ENCODE measurements around the gene ST3GAL3.

Gene ST3GAL3

GRCh38 chr1:43841321-43842174 is 134.2 kb downstream of the ST3GAL3 start:
- Histone ChIP-seq H3K36me3 (ENCODE audit: control insufficient read depth, insufficient read depth, low read length) (peaks cover 12% of the 10 kb centered on the region), H3K9me3 (ENCODE audit: control insufficient read depth, low read length) (no peaks in the 10 kb centered on the region), H3K4me3 (ENCODE audit: insufficient read depth, low read depth, low read length, poor library complexity, severe bottlenecking) (no peak overlapping the region), H3K27ac (ENCODE audit: insufficient read depth, low read length, poor library complexity, severe bottlenecking) (no peak overlapping the region), H3K4me1 (ENCODE audit: control insufficient read depth, insufficient read depth, low read length, poor library complexity, severe bottlenecking) (peaks cover under 1% of the 10 kb centered on the region), H3K27me3 (replicated peaks; ENCODE audit: control insufficient read depth, insufficient read depth, low read length, poor library complexity, severe bottlenecking) (no peaks in the 10 kb centered on the region)
- DNase-seq, result no peak

DNA sequence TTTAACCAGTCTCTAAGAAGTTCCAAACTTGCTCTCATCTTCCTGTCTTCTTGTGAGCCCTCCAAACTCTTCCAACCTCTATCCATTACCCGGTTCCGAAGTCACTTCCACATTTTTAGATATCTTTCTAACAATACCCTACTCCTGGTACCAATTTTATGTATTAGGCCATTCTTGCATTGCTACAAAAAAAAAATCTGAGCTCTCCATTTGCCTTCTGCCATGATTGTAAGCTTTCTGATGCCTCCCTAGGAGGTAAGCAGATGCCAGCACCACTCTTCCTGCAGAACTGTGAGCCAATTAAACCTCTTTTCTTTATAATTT is 134.8 kb downstream of the ST3GAL3 start:
- no peak overlapping the region for H3K4me3 ChIP-seq (ENCODE audit: insufficient read depth, low read depth, low read length, poor library complexity, severe bottlenecking)
- H3K4me1 ChIP-seq (ENCODE audit: control insufficient read depth, insufficient read depth, low read length, poor library complexity, severe bottlenecking), result no peaks in the 10 kb centered on the region
- DNase-seq, result no peak
- H3K9me3 ChIP-seq (ENCODE audit: control insufficient read depth, low read length), result no peaks in the 10 kb centered on the region
- H3K36me3 ChIP-seq (ENCODE audit: control insufficient read depth, insufficient read depth, low read length), result peaks cover 12% of the 10 kb centered on the region
- H3K27me3 ChIP-seq (replicated peaks; ENCODE audit: control insufficient read depth, insufficient read depth, low read length, poor library complexity, severe bottlenecking), result no peaks in the 10 kb centered on the region
- H3K27ac ChIP-seq (ENCODE audit: insufficient read depth, low read length, poor library complexity, severe bottlenecking), result no peak overlapping the region

DNA sequence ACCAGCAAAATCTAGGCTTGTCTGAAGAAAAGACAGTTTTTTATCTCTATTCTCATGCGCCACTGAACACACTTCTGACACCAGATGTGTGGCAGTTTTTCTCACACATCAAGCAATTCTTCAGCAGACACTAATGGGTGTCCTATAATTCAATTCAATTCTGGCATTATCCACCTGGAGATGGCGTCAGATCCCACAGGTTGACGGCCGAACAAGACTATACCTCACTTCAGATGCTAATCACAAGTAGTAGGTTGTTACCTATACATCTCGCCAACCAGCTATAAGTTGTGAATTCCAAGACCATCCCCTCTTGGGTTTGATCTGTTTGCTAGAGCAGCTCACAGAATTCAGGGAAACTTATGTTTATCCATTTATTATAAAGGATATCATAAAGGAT is 136.3 kb downstream of the ST3GAL3 start:
- DNase-seq, result no peak
- Histone ChIP-seq H3K4me1 (ENCODE audit: control insufficient read depth, insufficient read depth, low read length, poor library complexity, severe bottlenecking) (no peaks in the 10 kb centered on the region), H3K36me3 (ENCODE audit: control insufficient read depth, insufficient read depth, low read length) (peaks cover 8% of the 10 kb centered on the region), H3K27me3 (replicated peaks; ENCODE audit: control insufficient read depth, insufficient read depth, low read length, poor library complexity, severe bottlenecking) (no peaks in the 10 kb centered on the region), H3K27ac (ENCODE audit: insufficient read depth, low read length, poor library complexity, severe bottlenecking) (no peak overlapping the region), H3K9me3 (ENCODE audit: control insufficient read depth, low read length) (no peaks in the 10 kb centered on the region), H3K4me3 (ENCODE audit: insufficient read depth, low read depth, low read length, poor library complexity, severe bottlenecking) (no peak overlapping the region)

- no peaks in the 10 kb centered on the region for H3K27me3 ChIP-seq (replicated peaks; ENCODE audit: control insufficient read depth, insufficient read depth, low read length, poor library complexity, severe bottlenecking)
- H3K4me1 ChIP-seq (ENCODE audit: control insufficient read depth, insufficient read depth, low read length, poor library complexity, severe bottlenecking), result no peaks in the 10 kb centered on the region
- H3K27ac ChIP-seq (ENCODE audit: insufficient read depth, low read length, poor library complexity, severe bottlenecking), result no peak overlapping the region
Measured at GRCh38 chr1:43844114-43844513, 136.8 kb downstream of the ST3GAL3 start.

GRCh38 chr1:43847290-43847689 is 140.0 kb downstream of the ST3GAL3 start:
- no peaks in the 10 kb centered on the region for H3K4me1 ChIP-seq (ENCODE audit: control insufficient read depth, insufficient read depth, low read length, poor library complexity, severe bottlenecking)
- H3K27me3 ChIP-seq (replicated peaks; ENCODE audit: control insufficient read depth, insufficient read depth, low read length, poor library complexity, severe bottlenecking), result no peaks in the 10 kb centered on the region
- H3K4me3 ChIP-seq (ENCODE audit: insufficient read depth, low read depth, low read length, poor library complexity, severe bottlenecking), result no peak overlapping the region
- H3K9me3 ChIP-seq (ENCODE audit: control insufficient read depth, low read length), result no peaks in the 10 kb centered on the region
- H3K27ac ChIP-seq (ENCODE audit: insufficient read depth, low read length, poor library complexity, severe bottlenecking), result no peak overlapping the region
- DNase-seq, result no peak
- no peaks in the 10 kb centered on the region for H3K36me3 ChIP-seq (ENCODE audit: control insufficient read depth, insufficient read depth, low read length)

More at GRCh38 chr1:43844114-43844513, 136.8 kb downstream of the ST3GAL3 start:
- DNase-seq, result no peak
- no peaks in the 10 kb centered on the region for H3K9me3 ChIP-seq (ENCODE audit: control insufficient read depth, low read length)
- H3K4me3 ChIP-seq (ENCODE audit: insufficient read depth, low read depth, low read length, poor library complexity, severe bottlenecking), result no peak overlapping the region
- H3K36me3 ChIP-seq (ENCODE audit: control insufficient read depth, insufficient read depth, low read length), result peaks cover 8% of the 10 kb centered on the region

- H3K4me1 ChIP-seq (ENCODE audit: control insufficient read depth, insufficient read depth, low read length, poor library complexity, severe bottlenecking), result no peaks in the 10 kb centered on the region
- no peaks in the 10 kb centered on the region for H3K9me3 ChIP-seq (ENCODE audit: control insufficient read depth, low read length)
- H3K27ac ChIP-seq (ENCODE audit: insufficient read depth, low read length, poor library complexity, severe bottlenecking), result no peak overlapping the region
- no peaks in the 10 kb centered on the region for H3K36me3 ChIP-seq (ENCODE audit: control insufficient read depth, insufficient read depth, low read length)
- DNase-seq, result no peak
- H3K4me3 ChIP-seq (ENCODE audit: insufficient read depth, low read depth, low read length, poor library complexity, severe bottlenecking), result no peak overlapping the region
- H3K27me3 ChIP-seq (replicated peaks; ENCODE audit: control insufficient read depth, insufficient read depth, low read length, poor library complexity, severe bottlenecking), result no peaks in the 10 kb centered on the region
Measured at GRCh38 chr1:43847882-43848281, 140.5 kb downstream of the ST3GAL3 start.

DNA sequence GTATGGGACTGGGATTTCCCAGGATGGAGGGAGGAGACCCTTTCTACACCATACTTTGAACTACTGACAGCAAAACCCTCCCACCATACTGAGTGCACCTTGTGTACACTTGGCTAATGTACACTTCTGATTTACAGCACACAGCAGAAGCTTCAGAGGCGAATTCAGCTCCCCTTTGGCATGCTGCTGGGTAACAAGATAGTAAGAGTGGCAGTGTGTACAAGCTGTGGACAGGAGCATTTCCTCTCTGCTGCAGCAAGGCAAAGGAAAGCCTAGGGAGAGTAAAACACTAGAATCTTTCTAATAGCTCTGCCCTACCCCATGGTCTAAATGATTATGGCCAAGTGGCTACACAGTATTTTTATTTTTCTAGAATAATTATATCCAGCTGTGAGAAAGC is 142.3 kb downstream of the ST3GAL3 start:
- no peak overlapping the region for H3K27ac ChIP-seq (ENCODE audit: insufficient read depth, low read length, poor library complexity, severe bottlenecking)
- H3K4me3 ChIP-seq (ENCODE audit: insufficient read depth, low read depth, low read length, poor library complexity, severe bottlenecking), result no peak overlapping the region
- no peak for DNase-seq
- H3K36me3 ChIP-seq (ENCODE audit: control insufficient read depth, insufficient read depth, low read length), result no peaks in the 10 kb centered on the region
- no peaks in the 10 kb centered on the region for H3K27me3 ChIP-seq (replicated peaks; ENCODE audit: control insufficient read depth, insufficient read depth, low read length, poor library complexity, severe bottlenecking)
- H3K9me3 ChIP-seq (ENCODE audit: control insufficient read depth, low read length), result no peaks in the 10 kb centered on the region
- H3K4me1 ChIP-seq (ENCODE audit: control insufficient read depth, insufficient read depth, low read length, poor library complexity, severe bottlenecking), result no peaks in the 10 kb centered on the region

DNA sequence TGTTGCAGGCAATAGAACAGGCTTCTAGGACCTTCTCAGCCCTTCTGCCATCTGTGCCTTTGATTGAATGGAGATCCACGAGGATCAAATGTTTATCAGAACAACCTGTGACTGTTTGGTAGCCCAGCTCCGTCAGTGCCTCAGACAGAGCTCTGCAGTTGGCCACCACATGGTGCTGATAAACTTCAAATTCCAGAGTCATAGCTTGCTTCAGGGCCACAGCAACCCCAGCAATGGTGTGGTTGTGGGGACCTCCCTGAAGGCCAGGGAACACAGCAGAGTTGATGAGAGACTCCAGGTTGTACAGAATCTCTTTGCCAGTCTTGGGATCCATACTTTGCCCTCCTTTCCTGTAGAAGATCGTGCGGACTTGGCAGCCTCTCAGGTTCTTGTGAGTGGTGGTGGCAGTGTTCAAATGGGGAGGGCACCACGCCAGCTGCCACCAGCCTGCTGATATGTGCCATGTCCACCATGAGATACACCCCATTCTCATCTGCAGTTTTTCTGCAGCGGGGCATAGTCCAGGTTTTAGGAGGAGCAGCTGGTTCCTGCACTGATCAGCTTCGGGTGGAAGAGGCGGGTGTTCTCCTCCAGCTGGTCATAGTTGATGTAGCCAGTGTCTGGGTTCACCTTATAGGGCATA is 143.4 kb downstream of the ST3GAL3 start:
- DNase-seq, result no peak
- Histone ChIP-seq H3K36me3 (ENCODE audit: control insufficient read depth, insufficient read depth, low read length) (no peaks in the 10 kb centered on the region), H3K4me1 (ENCODE audit: control insufficient read depth, insufficient read depth, low read length, poor library complexity, severe bottlenecking) (no peaks in the 10 kb centered on the region), H3K27ac (ENCODE audit: insufficient read depth, low read length, poor library complexity, severe bottlenecking) (no peak overlapping the region), H3K27me3 (replicated peaks; ENCODE audit: control insufficient read depth, insufficient read depth, low read length, poor library complexity, severe bottlenecking) (no peaks in the 10 kb centered on the region), H3K9me3 (ENCODE audit: control insufficient read depth, low read length) (no peaks in the 10 kb centered on the region), H3K4me3 (ENCODE audit: insufficient read depth, low read depth, low read length, poor library complexity, severe bottlenecking) (no peak overlapping the region)

DNA sequence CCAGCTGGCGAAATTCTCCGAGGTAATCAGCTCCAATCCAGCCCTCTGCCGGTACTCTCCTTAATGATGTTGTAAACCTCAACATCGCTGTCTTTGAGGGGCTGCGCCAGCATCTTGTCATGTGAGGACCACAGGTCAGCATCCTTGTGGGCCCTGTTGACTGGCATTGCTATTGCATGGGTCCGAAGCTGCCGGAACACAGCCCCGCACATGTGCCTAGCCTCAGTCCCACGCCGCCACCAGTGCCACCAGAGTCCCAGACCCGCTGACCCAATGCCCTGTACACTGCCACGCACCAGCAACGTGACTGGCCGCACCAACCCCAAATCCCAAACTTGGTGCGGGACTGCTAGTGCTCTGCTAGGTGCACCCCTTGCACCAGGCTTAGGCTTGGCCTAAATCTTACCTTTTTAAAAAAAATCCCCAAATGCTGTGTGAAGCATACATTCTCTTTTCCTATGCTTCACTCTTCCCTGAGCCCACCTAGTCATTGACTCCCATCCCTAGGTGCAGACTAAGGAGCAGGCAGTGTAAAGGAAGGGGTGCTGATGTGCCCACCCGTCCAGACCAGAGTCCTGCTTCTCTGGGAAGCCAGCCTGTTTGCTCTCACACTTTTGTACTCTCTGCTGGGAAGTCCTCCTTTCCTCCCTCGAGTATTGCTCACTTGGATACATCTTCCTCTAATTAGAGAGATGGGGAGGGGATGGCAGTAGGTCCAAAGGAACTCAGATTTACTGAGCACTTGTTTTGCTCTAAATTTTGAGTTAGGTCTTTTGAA is 144.4 kb downstream of the ST3GAL3 start:
- Histone ChIP-seq H3K27me3 (replicated peaks; ENCODE audit: control insufficient read depth, insufficient read depth, low read length, poor library complexity, severe bottlenecking) (no peaks in the 10 kb centered on the region), H3K9me3 (ENCODE audit: control insufficient read depth, low read length) (no peaks in the 10 kb centered on the region), H3K4me3 (ENCODE audit: insufficient read depth, low read depth, low read length, poor library complexity, severe bottlenecking) (no peak overlapping the region), H3K4me1 (ENCODE audit: control insufficient read depth, insufficient read depth, low read length, poor library complexity, severe bottlenecking) (no peaks in the 10 kb centered on the region), H3K27ac (ENCODE audit: insufficient read depth, low read length, poor library complexity, severe bottlenecking) (no peak overlapping the region), H3K36me3 (ENCODE audit: control insufficient read depth, insufficient read depth, low read length) (no peaks in the 10 kb centered on the region)
- no peak for DNase-seq

Data from effector memory CD4-positive, alpha-beta T cell (primary cell).